HEK293 (cell line): ENCODE measurements around the gene GTF3C4.

Experiments
- BCL11A ChIP-seq: fragments of 450-650 bp; formaldehyde crosslinking; IDR thresholded peaks from 2 replicates; pipeline ENCODE4 v1.5.1; 2016; ENCODE audit warnings: low read depth, missing biosample characterization, missing genetic modification characterization
- FEZF1 ChIP-seq: fragments of 450-650 bp; formaldehyde crosslinking; IDR thresholded peaks from 2 replicates; pipeline ENCODE4 v1.5.1; 2016; ENCODE audit warnings: missing biosample characterization, missing genetic modification characterization
- GLIS1 ChIP-seq: fragments of 450-650 bp; formaldehyde crosslinking; IDR thresholded peaks from 2 replicates; pipeline ENCODE4 v1.5.1; 2016; ENCODE audit warnings: missing biosample characterization, missing genetic modification characterization
- GLIS2 ChIP-seq: fragments of 450-650 bp; formaldehyde crosslinking; IDR thresholded peaks from 2 replicates; pipeline ENCODE4 v1.5.1; 2016; ENCODE audit warnings: missing biosample characterization, missing genetic modification characterization
- IKZF3 ChIP-seq: fragments of 450-650 bp; IDR thresholded peaks from 2 replicates; pipeline ENCODE4 v1.5.0; 2018; ENCODE audit warnings: missing biosample characterization, mild to moderate bottlenecking, missing genetic modification characterization, moderate library complexity
- KLF8 ChIP-seq: fragments of 450-650 bp; formaldehyde crosslinking; IDR thresholded peaks from 2 replicates; pipeline ENCODE4 v1.5.1; 2016; ENCODE audit warnings: missing biosample characterization, missing genetic modification characterization
- WT1 ChIP-seq: fragments of 450-650 bp; formaldehyde crosslinking; IDR thresholded peaks from 2 replicates; pipeline ENCODE4 v1.5.1; 2016; ENCODE audit warnings: missing biosample characterization, missing genetic modification characterization
- ZNF169 ChIP-seq: fragments of 450-650 bp; formaldehyde crosslinking; IDR thresholded peaks from 2 replicates; pipeline ENCODE4 v1.5.1; 2016; ENCODE audit warnings: missing biosample characterization, missing genetic modification characterization
- ZNF239 ChIP-seq: fragments of 450-650 bp; formaldehyde crosslinking; IDR thresholded peaks from 2 replicates; pipeline ENCODE4 v1.5.1; 2016; ENCODE audit warnings: missing biosample characterization, missing genetic modification characterization
- ZNF335 ChIP-seq: fragments of 450-650 bp; formaldehyde crosslinking; conservative IDR thresholded peaks from 2 replicates; pipeline ENCODE4 v1.5.1; 2016; ENCODE audit warnings: missing biosample characterization, missing genetic modification characterization
- ZNF366 ChIP-seq: fragments of 450-650 bp; formaldehyde crosslinking; conservative IDR thresholded peaks from 2 replicates; pipeline ENCODE4 v1.5.1; 2016; ENCODE audit warnings: missing biosample characterization, missing genetic modification characterization
- ZNF501 ChIP-seq: fragments of 450-650 bp; formaldehyde crosslinking; IDR thresholded peaks from 2 replicates; pipeline ENCODE4 v1.5.1; 2016; ENCODE audit warnings: missing biosample characterization, missing genetic modification characterization
- ZNF558 ChIP-seq: fragments of 450-650 bp; formaldehyde crosslinking; IDR thresholded peaks from 2 replicates; pipeline ENCODE4 v1.5.1; 2016; ENCODE audit warnings: missing biosample characterization, missing genetic modification characterization
- ZNF791 ChIP-seq: fragments of 450-650 bp; formaldehyde crosslinking; IDR thresholded peaks from 2 replicates; pipeline ENCODE4 v1.5.1; 2016; ENCODE audit warnings: missing biosample characterization, missing genetic modification characterization
- TF ChIP-seq, protein P1 (sequence below): fragments of 450-650 bp; formaldehyde crosslinking; IDR thresholded peaks from 2 replicates; pipeline ENCODE4 v1.5.1; 2017; ENCODE audit warnings: missing biosample characterization, missing genetic modification characterization

Gene GTF3C4

DNA sequence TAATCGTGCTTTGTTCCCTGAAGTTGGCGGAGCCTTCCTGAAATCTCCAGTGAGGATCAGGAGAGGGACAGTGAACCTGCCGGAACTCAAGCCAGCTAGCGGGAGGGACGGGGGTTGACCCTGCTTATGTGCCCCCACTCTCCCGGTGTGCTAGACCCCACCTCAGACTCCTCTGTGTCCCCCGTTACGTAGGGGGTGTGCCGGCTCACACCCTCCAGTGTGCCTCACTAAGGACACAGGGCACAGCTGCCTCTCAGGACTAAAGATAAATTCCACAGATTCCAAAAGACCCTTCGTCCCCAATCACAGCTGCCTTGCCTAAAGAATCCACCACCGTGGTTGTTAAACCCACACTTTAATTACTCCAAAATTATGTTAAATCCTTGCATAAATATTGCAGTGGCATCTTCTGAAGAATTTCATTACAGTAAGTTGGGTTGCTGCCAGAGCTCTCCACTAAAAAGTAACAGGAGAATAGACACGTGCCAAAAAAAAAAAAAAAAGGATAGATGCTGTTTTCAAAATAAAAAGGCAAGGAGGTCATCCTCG, 73.7 kb downstream of the GTF3C4 start (continued):
- TF ChIP-seq BCL11A (tag by site-specific recombination) (peak; percentile 55; the same call in 1 of the 2 replicates), IKZF3 (tag by site-specific recombination) (peak; percentile 36; the same call in 1 of the 2 replicates), ZNF366 (peak; percentile 19; the same call in 1 of the 2 replicates), ZNF501 (tag by site-specific recombination) (0 out of 2 replicates have a peak, but pooled peaks have one; percentile 35), ZNF791 (tag by site-specific recombination) (no peak), ZNF558 (tag by site-specific recombination) (no peak), ZNF335 (tag by site-specific recombination) (peak; percentile 38), ZNF169 (tag by site-specific recombination) (no peak), GLIS1 (tag by site-specific recombination) (peak; percentile 59; the same call in 1 of the 2 replicates), WT1 (peak; percentile 80), GLIS2 (tag by site-specific recombination) (peak; percentile 44; the same call in 1 of the 2 replicates), ZNF239 (tag by site-specific recombination) (no peak), FEZF1 (tag by site-specific recombination) (peak; percentile 67), KLF8 (tag by site-specific recombination) (peak; percentile 55; the same call in 1 of the 2 replicates)
- TF ChIP-seq, protein P1, sequence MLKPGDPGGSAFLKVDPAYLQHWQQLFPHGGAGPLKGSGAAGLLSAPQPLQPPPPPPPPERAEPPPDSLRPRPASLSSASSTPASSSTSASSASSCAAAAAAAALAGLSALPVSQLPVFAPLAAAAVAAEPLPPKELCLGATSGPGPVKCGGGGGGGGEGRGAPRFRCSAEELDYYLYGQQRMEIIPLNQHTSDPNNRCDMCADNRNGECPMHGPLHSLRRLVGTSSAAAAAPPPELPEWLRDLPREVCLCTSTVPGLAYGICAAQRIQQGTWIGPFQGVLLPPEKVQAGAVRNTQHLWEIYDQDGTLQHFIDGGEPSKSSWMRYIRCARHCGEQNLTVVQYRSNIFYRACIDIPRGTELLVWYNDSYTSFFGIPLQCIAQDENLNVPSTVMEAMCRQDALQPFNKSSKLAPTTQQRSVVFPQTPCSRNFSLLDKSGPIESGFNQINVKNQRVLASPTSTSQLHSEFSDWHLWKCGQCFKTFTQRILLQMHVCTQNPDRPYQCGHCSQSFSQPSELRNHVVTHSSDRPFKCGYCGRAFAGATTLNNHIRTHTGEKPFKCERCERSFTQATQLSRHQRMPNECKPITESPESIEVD (tag by site-specific recombination): peak; percentile 63
